HG02571 (cell line): ENCODE measurements around the gene RASD1.

Experiments used
- ATAC-seq: cut with Tn5 transposase; IDR thresholded peaks from one replicate; pipeline ENCODE4 v1.9.1; 2021; ENCODE audit warnings: mild to moderate bottlenecking, moderate library complexity; ENCODE audit not compliant: unreplicated experiment

RASD1 gene

GRCh38 chr17:17511293-17511741 is 15.1 kb upstream of the RASD1 start:
- ATAC-seq, result no peak

DNA sequence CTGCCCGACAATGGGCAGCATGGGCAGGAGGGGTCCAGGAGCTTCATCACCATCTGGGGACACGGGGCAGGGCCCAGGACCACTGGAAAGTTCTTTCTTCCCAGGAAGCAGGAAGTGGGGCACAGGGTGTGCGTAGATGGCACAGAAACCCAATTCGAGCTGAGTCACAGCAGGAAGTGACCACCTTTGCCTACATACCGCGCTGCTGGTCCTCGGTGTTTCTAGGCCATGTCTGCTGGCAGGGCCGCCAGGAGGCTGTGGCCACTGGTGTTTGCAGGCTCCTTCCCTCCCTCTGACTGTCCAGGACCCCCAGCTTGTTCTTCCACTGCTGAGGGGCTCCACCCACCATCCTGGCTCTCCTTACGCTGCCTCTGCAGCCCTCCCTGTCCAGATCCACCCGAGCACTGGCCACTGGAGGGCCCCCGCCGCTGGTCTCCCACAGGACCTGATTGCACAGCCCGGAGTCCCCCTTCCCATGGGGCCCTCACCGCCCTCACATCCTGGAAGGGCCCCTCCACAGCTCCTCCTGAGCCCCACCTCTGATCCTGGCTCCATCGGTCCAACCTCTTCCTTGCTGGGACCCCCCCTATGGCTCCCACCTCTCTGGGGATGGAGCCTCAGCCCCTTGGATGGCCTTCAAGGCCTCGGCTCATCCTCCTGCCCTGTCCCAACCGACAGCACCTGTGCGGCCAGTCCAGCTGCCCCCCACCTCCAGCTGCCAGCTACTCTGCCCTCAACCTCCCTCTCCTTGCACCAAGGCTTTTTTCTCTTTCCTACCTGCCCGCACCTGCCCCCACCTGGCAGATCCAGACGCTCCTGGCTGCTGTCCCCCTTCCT is 14.5 kb upstream of the RASD1 start:
- no peak for ATAC-seq

DNA sequence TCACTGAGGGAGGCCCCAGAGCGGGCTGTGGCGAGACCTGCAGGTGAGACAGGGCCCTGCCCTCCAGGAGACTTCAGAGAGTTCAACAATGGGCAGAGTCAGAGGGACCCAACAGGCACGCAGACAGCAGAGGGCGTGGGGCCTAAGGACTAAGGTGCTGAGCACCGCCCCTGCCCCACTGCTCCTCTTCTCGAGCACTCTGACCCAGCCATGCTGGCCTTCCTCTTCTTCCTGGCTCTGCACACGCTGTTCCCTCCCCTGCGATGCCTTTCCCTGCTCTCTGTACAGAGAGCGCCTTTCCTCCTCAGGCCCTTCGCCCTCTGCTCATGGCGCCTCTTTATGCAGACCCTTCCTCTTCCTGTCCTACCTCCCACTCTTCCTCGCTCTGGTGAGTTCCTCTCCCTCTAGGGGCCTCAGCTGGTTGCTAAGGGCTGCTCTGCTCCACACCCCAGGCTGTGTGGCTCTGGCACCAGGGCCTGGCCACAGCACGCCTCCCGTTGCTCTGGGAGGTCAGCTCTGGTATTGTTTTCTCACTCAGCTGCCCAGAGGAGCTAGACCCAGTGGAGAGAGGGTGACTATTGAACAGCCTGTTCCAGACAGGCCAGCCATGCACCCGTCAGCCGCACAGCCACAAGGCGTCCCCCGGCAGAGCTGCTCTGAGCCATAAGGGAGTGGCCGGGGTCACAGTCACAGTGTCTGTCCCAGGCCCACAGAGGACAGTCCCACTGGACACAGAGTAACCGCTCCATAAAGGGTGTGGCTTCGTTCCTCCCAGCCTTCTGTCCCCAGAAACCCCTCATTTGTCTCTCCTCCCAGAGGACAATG is 13.6 kb upstream of the RASD1 start:
- no peak for ATAC-seq

GRCh38 chr17:17508646-17509591 is 12.7 kb upstream of the RASD1 start:
- ATAC-seq, result no peak

- no peak for ATAC-seq
Observed at GRCh38 chr17:17508019-17508535, 11.9 kb upstream of the RASD1 start.

GRCh38 chr17:17507465-17508011 is 11.3 kb upstream of the RASD1 start:
- no peak for ATAC-seq

- no peak for ATAC-seq
Observed at GRCh38 chr17:17506893-17507464, 10.8 kb upstream of the RASD1 start.

GRCh38 chr17:17506181-17506741 is 10.1 kb upstream of the RASD1 start:
- no peak for ATAC-seq

DNA sequence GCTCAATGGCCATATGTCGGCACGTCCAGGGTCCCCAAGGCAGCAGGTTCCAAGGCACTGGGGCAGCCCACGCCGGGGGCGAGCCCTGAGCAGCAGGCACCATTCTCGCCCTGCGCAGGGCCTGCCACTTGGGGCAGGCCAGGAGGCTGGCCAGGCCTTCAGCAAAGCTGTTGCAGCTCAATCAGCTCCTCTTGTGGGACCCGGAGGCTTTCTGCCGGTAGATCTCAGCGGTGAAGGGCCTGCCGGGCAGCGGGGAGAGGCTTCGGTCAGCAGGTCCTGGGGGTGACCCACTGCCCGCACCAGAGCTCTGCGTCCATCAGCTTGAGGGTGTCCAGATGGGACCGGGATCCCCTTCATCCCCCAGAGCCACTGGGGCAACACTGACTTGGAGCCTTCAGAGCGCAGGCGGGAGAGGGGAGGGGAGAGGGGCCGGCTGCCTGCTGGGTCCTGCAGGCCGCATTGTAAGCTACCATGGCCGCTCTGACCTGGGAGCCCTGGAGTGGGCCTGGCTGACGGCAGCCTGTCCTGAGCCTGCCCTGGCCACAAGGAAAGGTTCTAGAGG is 9.5 kb upstream of the RASD1 start:
- no peak for ATAC-seq

DNA sequence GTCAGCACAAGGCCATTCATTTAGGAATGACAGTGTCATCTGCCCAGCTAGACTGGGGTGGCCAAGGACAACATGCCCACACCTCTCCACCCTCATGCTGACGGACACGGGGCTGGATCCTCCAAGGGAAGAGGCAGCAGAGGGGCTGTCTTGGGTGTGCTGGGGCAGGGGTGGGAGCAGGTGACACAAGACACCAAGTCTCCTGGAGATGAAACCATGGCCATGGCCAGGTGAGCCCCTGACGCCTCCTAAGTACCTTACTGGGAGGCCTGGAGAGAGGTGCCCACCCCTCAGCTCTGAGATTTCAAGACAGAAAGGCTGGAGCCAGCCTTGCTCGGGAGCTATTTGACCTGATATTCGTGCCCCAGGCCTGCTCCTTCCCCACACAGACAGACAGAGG is 9.0 kb upstream of the RASD1 start:
- no peak for ATAC-seq

DNA sequence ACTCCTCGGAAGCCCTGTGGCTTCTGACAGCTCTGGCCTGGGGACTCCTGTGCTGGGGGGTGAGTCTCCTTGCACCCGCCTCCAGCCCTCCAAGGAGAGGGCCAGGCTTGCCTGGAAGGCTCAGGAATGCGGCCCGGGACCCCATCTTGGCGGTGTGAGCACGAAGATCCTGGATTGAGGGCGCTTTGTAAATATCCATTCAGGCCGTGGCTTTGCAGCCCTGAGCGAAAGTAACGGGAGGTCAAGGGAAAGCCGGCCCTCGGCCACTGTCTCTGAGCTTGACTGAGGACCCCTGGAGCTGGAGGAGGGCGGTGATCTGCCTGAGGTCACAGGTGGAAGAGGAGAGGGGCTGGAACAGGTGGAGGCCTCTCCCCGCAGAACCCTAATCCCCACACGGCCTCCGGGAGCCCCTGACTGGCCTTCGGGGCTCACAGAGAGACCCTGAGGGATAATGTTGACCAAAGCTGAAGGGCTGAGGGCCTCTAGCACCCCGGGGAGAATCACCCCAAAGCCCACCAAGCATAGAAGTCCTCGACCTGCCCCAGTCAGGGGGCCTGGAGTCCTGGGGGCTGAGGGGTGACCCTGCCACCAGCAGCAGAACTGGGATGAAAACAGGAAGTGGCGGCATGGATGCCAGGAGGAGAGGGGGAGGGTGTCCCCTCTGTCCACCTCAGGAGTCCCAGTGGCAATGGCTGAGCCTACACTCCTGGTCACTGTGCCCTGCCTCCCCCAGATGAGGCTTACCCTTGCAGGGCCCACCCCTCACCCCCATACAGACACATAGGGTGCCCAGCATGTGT is 8.3 kb upstream of the RASD1 start:
- ATAC-seq, result no peak

DNA sequence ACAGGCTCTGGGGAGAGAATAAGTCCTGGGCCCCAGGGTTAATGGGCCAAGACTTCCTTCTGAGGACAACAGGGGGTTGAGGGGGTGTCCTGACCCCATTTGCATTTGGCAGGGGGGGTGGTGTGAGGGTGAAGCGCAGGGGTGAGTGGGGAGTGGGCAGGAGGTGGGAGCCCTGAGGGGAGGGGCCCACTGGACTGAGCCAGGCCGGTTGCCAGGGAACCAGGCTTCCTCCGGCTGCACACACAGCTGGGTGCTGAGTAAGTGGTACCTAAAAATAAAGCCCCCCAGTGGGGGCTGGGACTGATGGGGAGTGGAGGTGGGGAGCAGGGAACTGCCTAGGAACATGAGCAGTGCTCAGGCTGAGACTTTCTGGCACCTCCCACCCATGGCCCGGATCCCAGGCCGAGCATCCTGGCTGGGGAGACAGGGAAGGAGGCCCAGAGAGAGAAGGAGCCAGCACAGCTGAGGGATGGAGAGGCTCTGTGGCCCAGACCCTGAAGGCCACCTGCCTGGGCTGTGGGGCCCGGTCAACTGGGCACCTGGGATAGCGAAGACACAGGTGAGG is 7.5 kb upstream of the RASD1 start:
- no peak for ATAC-seq

DNA sequence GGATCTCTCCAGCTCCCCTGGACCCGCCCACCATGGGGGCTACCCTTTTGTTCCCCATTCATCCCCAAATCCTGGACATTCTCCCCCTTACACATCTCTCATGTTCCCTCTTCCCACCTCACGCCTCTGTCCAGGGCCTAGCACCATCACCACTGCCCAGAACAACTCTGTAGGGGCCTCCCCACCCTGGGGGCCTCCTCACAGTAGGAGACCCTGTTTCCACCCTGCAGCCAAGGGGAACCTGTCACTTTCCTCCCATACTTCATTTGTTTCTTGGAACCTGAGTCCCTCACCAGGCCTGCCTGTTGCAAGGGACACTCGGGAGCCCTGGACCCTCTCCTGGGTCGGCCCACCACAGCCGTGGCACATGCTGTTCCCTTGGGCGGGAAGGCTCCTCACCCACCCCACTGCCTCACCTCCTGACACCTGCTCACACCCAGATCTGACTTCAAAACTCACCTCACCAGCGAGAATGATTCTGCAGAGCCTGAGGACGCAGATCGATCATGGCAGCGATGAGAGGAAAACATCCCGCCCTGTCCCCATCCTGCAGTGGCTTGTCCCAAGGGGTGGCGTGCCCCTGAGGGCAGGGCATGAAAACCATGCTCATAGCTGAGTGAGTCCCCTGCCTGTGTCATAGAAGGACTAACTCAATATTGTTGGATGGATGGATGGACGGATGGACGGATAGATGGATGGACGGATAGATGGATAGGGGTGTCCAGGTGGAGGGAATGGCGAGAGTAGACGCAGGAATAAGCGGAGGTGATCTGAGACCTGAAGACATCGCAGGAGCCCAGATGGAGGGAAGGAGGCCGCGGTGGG is 6.8 kb upstream of the RASD1 start:
- ATAC-seq, result no peak

GRCh38 chr17:17500999-17501605 is 4.9 kb upstream of the RASD1 start:
- ATAC-seq, result no peak

GRCh38 chr17:17499402-17500145 is 3.4 kb upstream of the RASD1 start:
- no peak for ATAC-seq

- no peak for ATAC-seq
Observed at GRCh38 chr17:17498606-17499301, 2.6 kb upstream of the RASD1 start.
